Lower leg skin (tissue), 4 donors: ENCODE measurements around the gene ATPAF2. TPM values are rescaled to one million over a fixed set of nuclear protein-coding genes. Genes with fewer than 3 reads are reported as not detected.

ENCODE experiments used
- DNase-seq, 2 donors: peaks; one replicate each; pipeline ENCODE4 v3.0.0-alpha.2; 2019; ENCODE audit warnings: low spot score in 2 of 2
- H3K4me3 ChIP-seq: fragments of 200-600 bp; sonication (generic); 2 replicates; pipeline ENCODE4 v1.5.1; 2017; ENCODE audit warnings: mild to moderate bottlenecking, low read depth; ENCODE audit not compliant: poor library complexity, severe bottlenecking
- CTCF ChIP-seq, 3 donors: fragments of 450-650 bp; IDR thresholded peaks; one replicate each; pipeline ENCODE4 v1.5.1; 2016; ENCODE audit warnings: antibody characterized with exemption in 3 of 3, mild to moderate bottlenecking in 3 of 3, moderate library complexity in 2 of 3
- POLR2A ChIP-seq, 2 donors: fragments of 450-650 bp; IDR thresholded peaks; one replicate each; pipeline ENCODE4 v1.6.1; 2016 to 2017; ENCODE audit warnings: antibody characterized with exemption in 2 of 2, mild to moderate bottlenecking in 1 of 2, moderate library complexity in 1 of 2
- WGBS, 2 donors: methylation state at CpG; one replicate each; pipeline ENCODE4 v1.1.5; 2018; 5-methylcytosine and 5-hydroxymethylcytosine counted together
- intact Hi-C: fragments of 100-400 bp; cut with DNase I; formaldehyde crosslinking; loops from one replicate; pipeline ENCODE4 v1.15.0; 2023; ENCODE audit warnings: low total_unique reads
- total RNA-seq, 4 donors: library from RNA; depleted of rRNA; stranded (reverse); fragments of >200 nt; gene quantifications; one replicate each; pipeline ENCODE4 v1.1.0, GENCODE V29; 2016

Gene ATPAF2
- total RNA-seq, 4 donors from 2014 or later = 17.4 to 32.1 (median 22.9) TPM

DNA sequence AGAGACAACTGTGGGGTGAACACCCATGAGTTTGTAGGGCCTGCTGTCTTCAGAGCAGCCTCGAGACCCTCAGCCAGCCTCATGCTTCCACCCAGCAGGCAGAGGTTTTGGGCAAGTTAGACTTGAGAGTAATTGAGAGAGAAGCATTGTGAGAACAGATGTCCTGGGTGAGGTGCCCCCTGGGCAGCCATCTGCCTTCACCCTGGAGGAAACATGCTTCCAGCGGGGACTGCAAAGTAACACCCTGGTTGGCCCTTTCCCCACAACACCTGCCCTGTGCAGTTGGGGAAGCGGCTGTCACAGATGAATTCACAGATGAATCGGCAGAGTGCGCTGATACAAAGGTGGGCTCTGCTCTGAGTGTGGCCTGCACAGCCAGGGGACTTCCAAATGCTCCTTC lies 23.4 kb downstream of the ATPAF2 start:
- no peak for DNase-seq
- H3K4me3 ChIP-seq = no peak overlapping the region
- TF ChIP-seq CTCF (IDR thresholded peaks at IDR 0.05) (no peak), POLR2A (IDR thresholded peaks at IDR 0.05) (no peak)
- WGBS, 2 donors = 95 to 96% methylated on average over 5 of the region's 5 CpGs
- intact Hi-C loops = no loop called here

- 79 to 85% methylated on average over 6 of the region's 6 CpGs for WGBS, 2 donors
These were observed 25.0 kb downstream of the ATPAF2 start for GRCh38 chr17:18014006-18014405.

GRCh38 chr17:18011286-18011685 lies 27.7 kb downstream of the ATPAF2 start:
- 93 to 100% methylated on average over 4 to 5 of the region's 5 CpGs for WGBS, 2 donors
- intact Hi-C loops = no loop called here
- TF ChIP-seq POLR2A (IDR thresholded peaks at IDR 0.05) = no peak
- TF ChIP-seq CTCF (IDR thresholded peaks at IDR 0.05) = no peak
- H3K4me3 ChIP-seq = no peak overlapping the region
- no peak for DNase-seq

More at GRCh38 chr17:18014006-18014405, 25.0 kb downstream of the ATPAF2 start:
- intact Hi-C loops = no loop called here
- TF ChIP-seq POLR2A (IDR thresholded peaks at IDR 0.05) (no peak), CTCF (IDR thresholded peaks at IDR 0.05) (no peak)
- H3K4me3 ChIP-seq = no peak overlapping the region
- DNase-seq = no peak

DNA sequence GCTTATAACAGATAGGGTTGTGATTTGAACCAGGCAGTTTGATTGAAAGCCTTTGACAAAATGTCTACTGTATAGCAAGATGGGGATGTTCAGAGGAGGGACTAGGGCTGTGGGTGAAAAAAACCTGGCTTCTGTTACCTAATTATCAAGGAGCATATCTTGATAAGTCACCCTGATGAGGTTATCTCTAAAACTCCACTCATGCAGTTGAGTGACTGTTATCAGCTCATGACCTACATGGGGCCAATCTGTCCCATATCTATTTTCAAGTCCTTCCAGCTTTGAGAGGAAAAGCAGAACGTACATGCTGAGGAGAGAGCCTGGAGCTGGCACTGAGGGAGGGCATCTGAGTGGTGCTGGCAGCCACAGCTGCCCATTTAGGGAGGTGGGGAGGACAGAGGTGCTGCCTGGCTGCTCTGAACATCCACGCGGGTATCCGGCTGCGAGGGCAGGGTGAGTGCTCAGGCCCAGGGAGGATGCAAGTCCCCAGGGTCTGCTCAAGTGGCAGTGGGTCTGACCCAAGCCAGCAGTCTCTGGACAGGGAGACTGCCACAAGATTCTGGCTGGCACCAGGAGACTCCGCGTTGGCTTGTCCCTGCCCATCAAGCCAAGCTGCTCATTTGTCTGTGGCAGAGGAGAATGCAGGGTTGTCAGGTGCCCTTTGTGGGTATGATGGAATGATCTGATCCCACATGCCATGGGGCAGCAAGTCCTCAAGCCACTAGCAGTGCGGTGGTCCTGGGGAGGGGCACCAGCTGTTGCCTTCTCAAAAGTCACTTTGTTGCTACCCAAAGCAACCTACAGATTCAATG lies 29.2 kb downstream of the ATPAF2 start:
- no peak for TF ChIP-seq CTCF (IDR thresholded peaks at IDR 0.05)
- TF ChIP-seq POLR2A (IDR thresholded peaks at IDR 0.05) = no peak
- DNase-seq = no peak
- no peak overlapping the region for H3K4me3 ChIP-seq
- intact Hi-C loops = no loop called here
- 79 to 84% methylated on average over 4 to 8 of the region's 8 CpGs for WGBS, 2 donors

DNA sequence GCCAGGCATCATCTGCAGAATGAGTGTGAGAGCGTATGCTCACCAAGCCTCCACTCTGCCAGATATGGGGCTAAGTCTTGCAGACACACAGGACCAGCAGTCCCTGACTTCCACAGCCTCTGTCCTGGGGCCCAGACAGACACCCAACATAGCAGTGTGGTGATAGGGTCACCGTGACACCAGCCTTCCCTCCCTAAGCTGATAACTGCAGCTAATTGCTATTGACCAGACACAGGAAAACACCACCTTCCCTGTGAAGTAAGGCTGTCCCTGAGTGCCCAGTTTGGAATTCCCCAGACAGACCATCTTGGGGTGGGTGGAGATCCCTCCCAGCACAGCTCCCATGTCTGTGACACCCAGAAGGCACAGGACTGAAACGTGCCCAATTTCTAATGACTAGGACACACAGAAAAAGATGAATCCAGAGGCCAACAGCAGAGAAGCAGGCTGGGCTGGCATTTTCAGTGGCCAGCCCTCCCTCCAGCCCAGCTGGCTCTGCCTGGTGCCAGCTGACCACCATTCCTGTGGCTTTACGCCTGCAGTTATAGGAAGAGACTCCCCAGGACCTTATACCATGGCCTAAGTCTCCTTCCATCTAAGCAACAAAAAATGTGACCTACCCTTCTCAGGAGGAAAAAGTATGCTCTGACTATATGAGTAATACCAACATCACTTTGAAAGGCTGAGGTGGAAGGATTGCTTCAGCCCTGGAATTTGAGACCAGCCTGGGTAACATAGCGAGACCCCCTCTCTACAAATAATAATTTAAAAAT lies 30.3 kb downstream of the ATPAF2 start:
- 73 to 91% methylated on average over 5 of the region's 5 CpGs for WGBS, 2 donors
- H3K4me3 ChIP-seq = no peak overlapping the region
- no peak for TF ChIP-seq POLR2A (IDR thresholded peaks at IDR 0.05)
- no peak for TF ChIP-seq CTCF (IDR thresholded peaks at IDR 0.05)
- intact Hi-C loops = no loop called here
- DNase-seq = no peak
